Dendritic cell treated with granulocyte-macrophage colony-stimulating factor and Interleukin-4, amounts not matched to agents 40 ng/mL and 50 ng/mL, for 4 days (primary cell): ENCODE results near the gene CFAP61.
"Not testable (repeated sequence)": the region's sequence is repeated elsewhere in the genome, so short reads cannot be mapped to it uniquely, and the experiment has no call there.

Experiments
- H3K27ac Mint-ChIP-seq: one replicate; pipeline ENCODE4 v1.8.0; 2022; ENCODE audit warnings: mild to moderate bottlenecking, mixed read lengths
- H3K27me3 Mint-ChIP-seq: one replicate; pipeline ENCODE4 v1.8.0; 2022; ENCODE audit warnings: mild to moderate bottlenecking, mixed read lengths
- H3K36me3 Mint-ChIP-seq: one replicate; pipeline ENCODE4 v1.8.0; 2022; ENCODE audit warnings: low read depth, mixed read lengths
- H3K4me1 Mint-ChIP-seq: one replicate; pipeline ENCODE4 v1.8.0; 2022; ENCODE audit warnings: low read depth, mixed read lengths
- H3K4me3 Mint-ChIP-seq: one replicate; pipeline ENCODE4 v1.8.0; 2022; ENCODE audit warnings: mild to moderate bottlenecking, moderate library complexity, mixed read lengths
- H3K9me3 Mint-ChIP-seq: one replicate; pipeline ENCODE4 v1.8.0; 2022; ENCODE audit warnings: mixed read lengths
- intact Hi-C: fragments of 100-400 bp; cut with micrococcal nuclease; formaldehyde crosslinking; loops from one replicate; pipeline ENCODE4 v1.15.0; 2022

The CFAP61 gene

GRCh38 chr20:20085812-20086211, 33.5 kb downstream of the CFAP61 start:
- Mint-ChIP-seq H3K4me1 (no peaks in the 10 kb centered on the region), H3K27me3 (peaks cover 6% of the 10 kb centered on the region), H3K27ac (no peak overlapping the region), H3K9me3 (no peaks in the 10 kb centered on the region), H3K36me3 (no peaks in the 10 kb centered on the region), H3K4me3 (no peak overlapping the region)
- intact Hi-C loops: no loop called here

DNA sequence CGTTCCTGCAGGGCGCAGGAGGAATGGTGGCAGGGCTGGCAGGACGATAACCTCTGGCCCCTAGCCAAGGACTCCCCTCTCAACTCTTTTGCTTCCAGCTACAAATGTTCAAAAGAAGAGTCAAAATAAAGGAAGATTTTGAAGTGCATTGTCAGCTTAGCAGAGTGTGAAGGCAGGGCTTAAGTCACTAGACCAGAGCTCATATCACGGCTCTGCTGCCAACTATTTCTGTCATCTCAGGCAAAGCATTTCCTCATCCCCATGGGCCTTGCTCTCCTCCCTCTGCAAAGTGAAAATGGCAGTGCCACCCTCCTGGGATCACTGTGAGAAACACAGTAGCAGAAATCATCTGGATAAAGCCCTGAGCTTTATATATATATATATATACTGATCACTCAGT, 36.7 kb downstream of the CFAP61 start:
- no peak overlapping the region for H3K4me3 Mint-ChIP-seq
- peaks cover 2% of the 10 kb centered on the region for H3K27me3 Mint-ChIP-seq
- intact Hi-C loops: no loop called here
- H3K27ac Mint-ChIP-seq: no peak overlapping the region
- H3K36me3 Mint-ChIP-seq: no peaks in the 10 kb centered on the region
- H3K9me3 Mint-ChIP-seq: no peaks in the 10 kb centered on the region
- H3K4me1 Mint-ChIP-seq: no peaks in the 10 kb centered on the region

- Mint-ChIP-seq H3K27me3 (peaks cover 2% of the 10 kb centered on the region), H3K27ac (no peak overlapping the region), H3K9me3 (no peaks in the 10 kb centered on the region), H3K4me1 (no peaks in the 10 kb centered on the region), H3K36me3 (no peaks in the 10 kb centered on the region), H3K4me3 (no peak overlapping the region)
- intact Hi-C loops: loop anchor here (10.0 kb wide), 1 partner anchor 85 kb away; no protein-coding TSS in a partner anchor
Observed at GRCh38 chr20:20089939-20090338, 37.6 kb downstream of the CFAP61 start.

GRCh38 chr20:20092827-20093226, 40.5 kb downstream of the CFAP61 start:
- H3K27me3 Mint-ChIP-seq: peaks cover 2% of the 10 kb centered on the region
- no peak overlapping the region for H3K27ac Mint-ChIP-seq
- no peaks in the 10 kb centered on the region for H3K36me3 Mint-ChIP-seq
- H3K4me3 Mint-ChIP-seq: no peak overlapping the region
- no peaks in the 10 kb centered on the region for H3K9me3 Mint-ChIP-seq
- intact Hi-C loops: loop anchor here (10.0 kb wide), 1 partner anchor 82 kb away; no protein-coding TSS in a partner anchor
- H3K4me1 Mint-ChIP-seq: no peaks in the 10 kb centered on the region

DNA sequence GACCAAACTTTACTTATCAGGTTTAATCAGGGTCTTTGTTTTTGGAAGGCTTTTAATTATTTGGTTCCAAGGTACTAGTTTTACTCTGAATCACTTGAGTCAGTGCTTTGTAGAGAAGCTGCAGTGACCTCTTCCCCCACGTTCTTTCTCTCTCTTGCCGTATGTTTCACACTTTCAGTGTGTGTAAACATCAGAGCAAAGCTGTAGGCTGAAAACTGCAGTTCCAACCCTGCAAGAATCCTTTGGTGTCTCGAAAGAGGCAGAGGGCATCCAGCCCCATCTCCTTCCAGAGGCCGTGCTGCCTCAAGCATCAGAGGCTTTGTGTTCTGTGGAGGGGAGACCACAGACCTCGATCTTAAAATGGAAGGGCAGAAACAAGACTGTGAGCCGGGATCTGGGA, 42.1 kb downstream of the CFAP61 start:
- Mint-ChIP-seq H3K9me3 (no peaks in the 10 kb centered on the region), H3K27me3 (no peaks in the 10 kb centered on the region), H3K4me3 (no peak overlapping the region), H3K27ac (no peak overlapping the region), H3K36me3 (no peaks in the 10 kb centered on the region), H3K4me1 (no peaks in the 10 kb centered on the region)
- intact Hi-C loops: loop anchor here (10.0 kb wide), 1 partner anchor 80 kb away; no protein-coding TSS in a partner anchor

GRCh38 chr20:20095114-20095872, 43.0 kb downstream of the CFAP61 start:
- H3K4me1 Mint-ChIP-seq: no peaks in the 10 kb centered on the region
- no peak overlapping the region for H3K27ac Mint-ChIP-seq
- H3K4me3 Mint-ChIP-seq: no peak overlapping the region
- intact Hi-C loops: loop anchor here (10.0 kb wide), 1 partner anchor 80 kb away; no protein-coding TSS in a partner anchor
- no peaks in the 10 kb centered on the region for H3K36me3 Mint-ChIP-seq
- H3K27me3 Mint-ChIP-seq: no peaks in the 10 kb centered on the region
- no peaks in the 10 kb centered on the region for H3K9me3 Mint-ChIP-seq

DNA sequence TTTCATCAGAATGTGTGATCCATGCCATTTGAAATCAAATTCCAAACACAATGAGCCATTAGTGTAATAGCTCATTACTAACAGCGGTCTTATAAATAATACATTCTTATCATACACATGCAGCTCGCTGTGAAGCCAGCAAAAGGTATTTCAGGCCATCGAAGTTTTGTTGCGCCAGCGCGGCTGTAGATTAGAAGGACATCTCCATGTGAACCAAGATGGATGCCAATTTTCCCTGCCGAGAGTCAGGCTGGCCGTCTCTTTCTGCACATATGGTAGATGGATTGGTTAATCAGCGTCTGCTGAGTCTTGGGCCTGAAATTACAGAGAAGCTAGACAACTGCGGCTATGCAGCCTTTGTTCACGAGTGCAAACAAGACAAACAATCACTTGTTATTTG, 44.1 kb downstream of the CFAP61 start:
- Mint-ChIP-seq H3K27ac (no peak overlapping the region), H3K27me3 (no peaks in the 10 kb centered on the region), H3K36me3 (no peaks in the 10 kb centered on the region), H3K4me1 (no peaks in the 10 kb centered on the region), H3K9me3 (no peaks in the 10 kb centered on the region), H3K4me3 (no peak overlapping the region)
- intact Hi-C loops: loop anchor here (10.0 kb wide), 1 partner anchor 78 kb away; no protein-coding TSS in a partner anchor

GRCh38 chr20:20100881-20101280, 48.5 kb downstream of the CFAP61 start:
- Mint-ChIP-seq H3K4me1 (no peaks in the 10 kb centered on the region), H3K9me3 (no peaks in the 10 kb centered on the region), H3K27ac (no peak overlapping the region), H3K4me3 (no peak overlapping the region), H3K36me3 (no peaks in the 10 kb centered on the region), H3K27me3 (peaks cover 1% of the 10 kb centered on the region)
- intact Hi-C loops: no loop called here

DNA sequence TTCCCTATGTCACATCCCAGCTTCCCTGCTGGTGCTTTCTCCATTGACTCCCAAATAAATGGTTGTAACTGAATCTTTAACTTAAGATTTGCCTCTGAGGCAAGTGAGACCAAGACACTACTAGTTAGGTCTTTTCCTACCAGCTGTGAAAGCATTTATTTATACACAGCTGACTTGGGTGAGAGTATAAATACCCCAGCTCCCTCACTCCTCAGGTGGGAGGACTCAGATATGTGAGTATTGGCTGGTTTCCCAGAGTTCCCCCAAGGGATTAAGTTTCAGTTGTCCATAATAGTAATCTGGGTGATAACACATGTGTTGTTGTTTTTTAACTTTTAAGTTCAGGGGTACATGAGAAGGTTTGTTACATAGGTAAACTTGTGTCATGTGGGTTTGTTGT, 49.8 kb downstream of the CFAP61 start:
- Mint-ChIP-seq H3K27me3 (peaks cover 1% of the 10 kb centered on the region), H3K36me3 (no peaks in the 10 kb centered on the region), H3K4me3 (no peak overlapping the region), H3K4me1 (no peaks in the 10 kb centered on the region), H3K27ac (no peak overlapping the region), H3K9me3 (no peaks in the 10 kb centered on the region)
- intact Hi-C loops: no loop called here

DNA sequence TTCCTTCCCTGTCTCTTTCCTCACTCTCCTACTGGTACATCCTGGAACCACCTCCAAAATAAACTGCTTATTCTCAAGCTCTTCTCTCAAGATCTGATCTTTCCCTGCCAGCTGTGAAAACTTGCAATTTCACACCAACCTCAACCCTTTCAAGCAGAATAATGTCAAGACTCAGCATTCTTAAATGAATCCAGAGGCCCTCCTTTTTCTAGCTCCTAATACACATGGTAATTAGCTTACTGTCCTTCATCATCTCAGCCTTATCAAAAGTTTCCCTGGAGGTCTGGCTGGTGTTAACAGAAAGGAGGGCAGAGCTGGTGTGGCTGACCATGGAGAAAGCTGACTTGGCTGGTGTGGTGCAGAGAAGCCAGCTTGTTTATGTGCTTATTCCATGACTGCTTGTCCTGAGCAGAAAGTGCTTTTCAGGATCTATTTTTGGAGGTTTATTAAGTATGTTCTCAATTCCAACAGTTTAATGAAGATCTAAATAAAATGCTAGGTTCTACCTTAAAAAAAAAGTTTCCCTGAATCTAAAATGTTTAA, 50.5 kb downstream of the CFAP61 start:
- Mint-ChIP-seq H3K36me3 (no peaks in the 10 kb centered on the region), H3K4me1 (no peaks in the 10 kb centered on the region), H3K27me3 (peaks cover 1% of the 10 kb centered on the region), H3K4me3 (no peak overlapping the region), H3K27ac (no peak overlapping the region), H3K9me3 (no peaks in the 10 kb centered on the region)
- intact Hi-C loops: no loop called here

DNA sequence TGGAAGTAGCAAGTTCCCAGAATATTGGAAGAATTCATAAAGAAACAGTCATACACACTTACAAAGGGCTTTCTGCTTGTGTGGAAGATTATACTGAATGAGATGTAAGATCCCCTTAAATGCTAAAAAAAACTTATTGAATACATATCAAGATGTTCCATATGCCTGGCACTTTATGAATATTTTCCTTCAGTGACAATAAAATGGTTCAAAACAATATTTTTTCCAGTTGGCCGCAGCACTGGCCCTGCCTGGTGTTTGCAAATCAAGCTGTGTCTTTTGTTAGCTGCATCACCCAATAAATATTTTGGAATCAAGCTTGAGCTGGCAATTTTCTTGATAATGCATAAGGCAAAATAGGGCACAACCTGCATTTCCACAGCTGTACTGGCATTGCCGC, 51.2 kb downstream of the CFAP61 start:
- peaks cover 1% of the 10 kb centered on the region for H3K27me3 Mint-ChIP-seq

DNA sequence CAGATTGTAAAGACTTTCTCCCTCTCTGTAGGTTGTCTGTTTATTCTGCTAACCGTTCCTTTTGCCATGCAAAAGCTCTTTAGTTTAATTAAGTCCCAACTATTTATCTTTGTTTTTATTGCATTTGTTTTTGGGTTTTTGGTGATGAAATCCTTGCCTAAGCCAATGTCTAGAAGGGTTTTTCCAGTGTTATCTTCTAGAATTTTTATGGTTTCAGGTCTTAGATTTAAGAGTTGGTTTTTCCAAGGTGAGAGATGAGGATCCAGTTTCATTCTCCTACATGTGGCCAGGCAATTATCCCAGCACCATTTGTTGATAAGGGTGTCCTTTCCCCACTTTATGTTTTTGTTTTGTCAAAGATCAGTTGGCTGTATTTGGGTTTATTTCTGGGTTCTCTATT, 70.9 kb downstream of the CFAP61 start:
- H3K9me3 Mint-ChIP-seq: peaks cover 30% of the 10 kb centered on the region
- H3K4me3 Mint-ChIP-seq, intact Hi-C loops, H3K27me3 Mint-ChIP-seq, H3K4me1 Mint-ChIP-seq, H3K36me3 Mint-ChIP-seq, H3K27ac Mint-ChIP-seq: not testable (repeated sequence)

More for the DNA sequence above, 51.2 kb downstream of the CFAP61 start:
- intact Hi-C loops: no loop called here
- Mint-ChIP-seq H3K9me3 (no peaks in the 10 kb centered on the region), H3K27ac (no peak overlapping the region), H3K4me3 (no peak overlapping the region), H3K36me3 (no peaks in the 10 kb centered on the region), H3K4me1 (no peaks in the 10 kb centered on the region)

- Mint-ChIP-seq H3K27me3 (no peaks in the 10 kb centered on the region), H3K36me3 (no peaks in the 10 kb centered on the region), H3K27ac (no peak overlapping the region), H3K4me3 (no peak overlapping the region), H3K4me1 (no peaks in the 10 kb centered on the region), H3K9me3 (peaks cover 31% of the 10 kb centered on the region)
- intact Hi-C loops: no loop called here
Observed at GRCh38 chr20:20130399-20130798, 78.1 kb downstream of the CFAP61 start.

GRCh38 chr20:20134941-20135575, 82.7 kb downstream of the CFAP61 start:
- no peaks in the 10 kb centered on the region for H3K27me3 Mint-ChIP-seq
- intact Hi-C loops: no loop called here
- H3K36me3 Mint-ChIP-seq: no peaks in the 10 kb centered on the region
- no peak overlapping the region for H3K4me3 Mint-ChIP-seq
- H3K4me1 Mint-ChIP-seq: no peaks in the 10 kb centered on the region
- H3K9me3 Mint-ChIP-seq: peaks cover 7% of the 10 kb centered on the region
- no peak overlapping the region for H3K27ac Mint-ChIP-seq
